GM19455 (cell line): ENCODE data around the gene TMC5.

ENCODE experiments used
- ATAC-seq: cut with Tn5 transposase; IDR thresholded peaks from one replicate; pipeline ENCODE4 v1.9.1; 2021; ENCODE audit not compliant: unreplicated experiment

The TMC5 gene

DNA sequence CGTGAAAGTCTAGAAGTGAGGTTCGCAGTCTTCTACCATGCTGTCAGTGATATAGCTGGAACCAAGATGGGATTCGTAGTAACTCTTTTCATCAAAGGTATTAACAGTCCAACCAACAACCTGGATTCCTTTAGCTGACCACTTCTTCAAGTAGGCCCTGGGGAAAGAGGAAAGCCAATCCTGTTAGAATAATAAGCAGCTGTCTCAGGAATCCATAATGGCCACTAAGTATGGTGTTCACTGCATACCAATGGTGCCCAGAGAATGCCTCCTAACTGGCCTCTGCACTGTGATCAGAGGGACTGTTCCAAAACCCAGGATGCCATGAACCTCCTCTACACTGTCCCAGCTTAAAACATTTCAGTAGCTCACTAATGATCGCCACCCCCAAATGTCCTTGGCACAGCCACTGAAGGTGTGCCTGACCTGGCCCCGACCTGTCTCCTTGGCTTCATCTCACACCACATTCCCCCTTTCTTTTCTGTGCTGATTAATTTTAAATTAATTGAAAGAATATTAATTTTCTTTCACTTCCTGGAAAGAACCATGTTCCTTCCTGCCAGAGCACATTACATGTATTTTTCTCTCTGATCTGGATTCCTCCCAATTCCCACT is 85.9 kb downstream of the TMC5 start:
- ATAC-seq: no peak

DNA sequence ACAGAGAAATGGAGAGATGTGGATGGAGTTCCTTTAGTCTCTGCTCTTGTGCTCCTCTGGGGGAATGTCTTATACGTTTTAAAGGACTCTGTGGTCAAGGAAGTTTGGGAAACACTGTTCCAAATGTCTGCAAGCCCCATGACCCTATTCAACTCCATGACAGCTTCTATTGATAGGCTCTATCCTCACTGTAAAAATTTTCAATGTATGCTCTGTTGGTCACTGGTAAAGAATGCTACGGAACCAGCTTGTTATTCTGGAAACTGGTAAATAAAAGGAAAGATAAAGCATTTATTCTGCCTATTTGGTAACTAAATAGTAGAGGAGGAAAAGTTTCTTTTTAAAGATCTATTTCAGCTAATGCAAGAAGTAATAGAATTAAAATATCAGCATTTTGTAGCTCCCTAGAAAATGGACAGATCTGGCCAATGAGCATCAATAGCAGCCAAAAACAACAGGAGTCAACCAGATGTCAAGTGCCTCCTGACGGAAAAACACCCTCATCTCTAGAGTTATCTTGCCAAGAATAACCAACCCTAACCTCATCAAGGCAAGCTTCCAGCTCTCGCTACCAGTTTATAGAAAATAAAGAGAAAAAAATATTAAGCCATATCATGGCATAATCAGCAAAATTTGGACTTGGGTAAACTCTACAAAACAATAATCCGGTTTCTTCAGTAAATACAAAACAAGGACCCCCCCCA is 88.1 kb downstream of the TMC5 start:
- ATAC-seq: no peak

GRCh38 chr16:19506965-19507364 is 89.3 kb downstream of the TMC5 start:
- ATAC-seq: no peak

DNA sequence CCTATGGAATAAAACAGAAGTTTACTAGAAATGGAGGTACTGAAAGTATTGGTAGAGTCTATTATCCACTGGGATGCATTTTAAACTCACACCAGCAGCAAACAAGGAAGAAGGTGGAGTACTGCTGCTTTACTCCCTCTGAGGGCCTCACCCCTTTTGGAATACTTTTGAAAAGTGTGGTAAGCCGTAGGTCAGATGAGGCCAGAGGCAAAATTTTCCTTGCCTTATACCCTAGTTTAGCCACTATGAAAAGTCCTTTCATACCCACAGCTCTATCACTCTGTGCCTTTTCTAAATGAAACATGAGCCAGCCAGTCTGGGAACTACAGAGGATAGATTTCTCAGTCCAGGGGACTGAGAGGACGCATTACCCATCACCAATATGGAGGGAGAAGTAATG is 90.2 kb downstream of the TMC5 start:
- ATAC-seq: no peak

DNA sequence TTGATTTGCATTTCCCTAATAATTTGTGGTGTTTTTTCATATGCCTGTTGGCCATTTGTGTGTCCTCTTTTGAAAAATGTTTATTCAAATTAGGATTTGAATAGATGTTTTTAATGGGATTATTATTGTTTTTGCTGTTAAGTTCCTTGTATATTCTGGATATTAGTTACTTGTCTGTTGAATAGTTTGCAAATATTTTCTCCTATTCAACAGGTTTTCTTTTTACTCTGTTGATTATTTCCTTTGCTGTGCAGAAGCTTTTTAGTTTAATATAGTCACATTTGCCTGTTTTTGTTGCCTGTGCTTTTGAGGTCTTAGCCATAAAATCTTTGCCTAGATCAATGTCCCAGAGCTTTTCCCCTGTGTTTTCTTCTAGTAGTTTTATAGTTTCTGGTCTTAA is 94.6 kb downstream of the TMC5 start:
- no peak for ATAC-seq

DNA sequence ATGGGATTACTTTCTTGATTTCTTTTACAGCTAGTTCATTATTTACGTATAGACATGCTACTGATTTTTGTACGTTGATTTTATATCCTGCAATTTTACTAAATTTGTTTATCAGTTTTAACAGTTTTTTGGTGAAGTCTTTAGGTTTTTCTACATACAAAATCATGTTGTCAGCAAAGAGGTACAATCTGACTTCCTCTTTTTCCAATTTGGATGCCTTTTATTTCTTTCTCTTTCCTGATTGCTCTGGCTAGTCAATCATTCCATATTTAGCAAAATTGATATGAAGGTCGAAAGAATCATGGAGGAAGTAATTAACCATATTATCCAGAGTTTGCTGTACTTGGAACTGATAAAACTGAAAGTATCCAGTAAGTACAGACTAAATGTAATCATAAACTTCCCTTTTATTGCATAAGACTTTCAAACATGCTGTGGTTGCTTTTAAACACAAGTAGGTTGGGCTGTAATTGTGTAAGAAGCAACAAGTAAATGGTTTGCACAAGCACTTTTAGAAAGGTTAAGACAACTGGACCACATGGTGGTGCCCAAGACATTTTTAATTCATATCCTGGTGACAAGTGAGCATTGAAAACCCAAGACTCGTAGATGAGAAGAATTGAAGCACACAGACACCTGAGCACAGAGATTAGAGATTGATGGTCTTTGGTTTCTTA is 95.8 kb downstream of the TMC5 start:
- ATAC-seq: no peak

- no peak for ATAC-seq
Measured at GRCh38 chr16:19515757-19516156, 98.1 kb downstream of the TMC5 start.

DNA sequence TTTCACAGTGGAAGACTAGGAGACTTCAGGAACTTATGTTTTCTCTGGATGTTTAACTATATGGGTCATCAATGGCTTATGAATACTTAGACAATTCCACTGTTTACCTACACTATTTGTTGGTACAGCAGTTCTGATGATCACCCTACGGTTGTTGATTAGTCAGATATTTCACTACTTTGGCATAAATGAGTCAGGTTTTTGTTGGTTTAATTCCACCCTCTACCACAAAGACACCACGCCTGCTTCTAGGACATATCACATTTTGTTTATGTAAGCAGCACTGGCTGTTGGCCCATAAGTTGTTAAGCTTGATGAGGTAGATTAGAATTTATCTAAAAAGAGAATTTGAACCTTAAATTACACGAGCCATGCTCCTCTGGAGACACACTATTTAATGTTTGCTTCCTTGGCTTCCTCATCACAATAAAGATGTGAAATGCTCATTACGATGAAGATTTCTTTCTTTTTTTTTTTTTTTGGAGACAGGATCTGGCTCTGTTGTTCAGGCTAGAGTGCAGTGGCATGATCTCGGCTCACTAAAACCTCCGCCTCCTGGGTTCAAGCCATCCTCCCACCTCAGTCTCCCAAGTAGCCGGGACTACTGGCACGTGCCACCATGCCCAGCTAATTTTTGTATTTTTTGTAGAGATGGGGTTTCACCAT is 99.9 kb downstream of the TMC5 start:
- ATAC-seq: no peak

DNA sequence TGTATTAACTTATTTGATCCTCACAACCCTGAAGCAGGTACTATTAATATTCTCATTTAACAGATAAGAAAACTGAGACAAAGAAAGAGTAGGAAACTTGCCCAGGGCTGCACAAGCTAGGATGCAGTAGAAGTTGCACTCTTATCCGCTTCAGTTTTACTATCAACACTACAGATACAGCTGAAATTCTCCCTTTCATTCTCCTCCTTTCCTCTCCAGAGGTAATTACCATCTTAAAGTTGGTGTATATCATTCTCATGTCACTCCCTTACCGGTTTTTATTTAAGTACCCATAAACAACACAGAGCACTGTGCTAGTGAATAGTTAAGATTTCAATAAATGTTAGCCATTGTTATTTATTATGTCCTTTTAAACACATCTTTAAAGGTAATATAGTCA is 100.7 kb downstream of the TMC5 start:
- ATAC-seq: no peak

GRCh38 chr16:19520861-19521331 is 103.2 kb downstream of the TMC5 start:
- ATAC-seq: no peak

DNA sequence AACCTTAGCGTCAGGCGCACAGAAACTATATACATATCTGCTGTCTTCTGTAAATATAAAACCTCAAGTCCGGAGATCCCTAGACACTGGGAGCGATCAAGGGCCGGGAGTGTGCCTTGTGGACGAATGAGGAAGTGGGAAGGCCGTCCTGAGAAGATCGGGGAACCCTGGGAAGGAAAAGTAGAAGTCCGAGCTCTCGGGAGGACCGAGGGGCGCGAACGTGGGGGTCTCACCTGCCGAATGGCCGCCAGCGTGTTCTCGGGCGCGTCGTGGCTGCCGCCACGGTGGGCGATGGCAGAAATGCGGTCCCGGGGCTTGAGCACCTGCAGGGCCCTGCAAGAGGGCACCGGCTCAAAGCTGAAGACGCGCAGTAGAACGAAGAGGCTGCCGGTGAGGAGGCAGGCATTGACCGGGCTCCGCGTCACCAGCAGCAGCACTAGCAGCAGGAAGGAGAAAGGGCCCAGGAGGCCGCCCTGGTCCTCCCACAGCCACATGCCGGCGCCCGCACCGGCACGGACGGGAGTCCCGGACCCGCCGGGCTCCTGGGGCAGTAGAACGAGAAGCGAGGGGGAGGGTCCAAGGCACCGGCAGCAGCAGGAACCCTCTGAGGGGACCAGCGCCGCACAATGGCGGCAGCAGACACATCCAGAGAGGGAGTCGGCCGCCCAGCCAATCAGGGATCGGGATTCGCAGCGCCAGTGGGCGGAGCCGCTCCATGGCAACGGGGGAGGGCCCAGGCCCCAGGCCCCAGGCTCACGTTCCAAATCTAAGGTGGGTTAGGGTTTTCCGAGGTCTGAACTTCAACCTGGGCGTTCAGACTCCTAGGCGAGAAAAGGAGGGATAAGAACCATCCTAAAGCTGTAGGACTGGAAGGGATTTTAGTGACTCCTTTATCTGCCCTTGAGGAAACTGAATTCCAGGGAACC is 104.1 kb downstream of the TMC5 start, which contains the start of gene GDE1:
TSS of gene GDE1 (minus strand) at position 628 of the 926 bp plus-strand sequence. CDS start at position 494, 134 bp downstream.
- ATAC-seq: peak; percentile 74

GRCh38 chr16:19522397-19522732 is 104.7 kb downstream of the TMC5 start:
- no peak for ATAC-seq

- no peak for ATAC-seq
Measured at GRCh38 chr16:19522760-19523159, 105.1 kb downstream of the TMC5 start.

DNA sequence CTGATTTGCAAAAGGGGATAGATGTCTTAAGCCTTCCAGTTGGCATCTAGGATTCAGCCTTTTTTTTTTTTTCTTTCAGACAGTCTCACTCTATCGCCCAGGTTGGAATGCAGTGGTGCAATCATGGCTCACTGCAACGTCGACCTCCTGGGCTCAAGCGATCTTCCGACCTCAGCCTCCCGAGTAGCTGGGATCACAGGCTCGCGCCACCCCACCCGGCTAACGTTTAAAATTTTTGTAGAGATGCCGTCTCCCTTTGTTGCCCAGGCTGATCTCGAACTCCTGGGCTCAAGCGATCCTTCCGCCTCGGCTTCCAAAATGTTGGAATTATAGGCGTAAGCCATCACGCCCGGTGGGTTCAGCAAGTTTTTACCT is 105.5 kb downstream of the TMC5 start:
- ATAC-seq: no peak

GRCh38 chr16:19523559-19524355 is 106.1 kb downstream of the TMC5 start, which contains the start of gene CCP110:
TSS of gene CCP110 (plus strand) at chr16:19523942. CDS start at chr16:19527882, 3,940 bp downstream.
- ATAC-seq: peak; percentile 58

GRCh38 chr16:19524356-19524615 is 106.6 kb downstream of the TMC5 start:
- no peak for ATAC-seq

DNA sequence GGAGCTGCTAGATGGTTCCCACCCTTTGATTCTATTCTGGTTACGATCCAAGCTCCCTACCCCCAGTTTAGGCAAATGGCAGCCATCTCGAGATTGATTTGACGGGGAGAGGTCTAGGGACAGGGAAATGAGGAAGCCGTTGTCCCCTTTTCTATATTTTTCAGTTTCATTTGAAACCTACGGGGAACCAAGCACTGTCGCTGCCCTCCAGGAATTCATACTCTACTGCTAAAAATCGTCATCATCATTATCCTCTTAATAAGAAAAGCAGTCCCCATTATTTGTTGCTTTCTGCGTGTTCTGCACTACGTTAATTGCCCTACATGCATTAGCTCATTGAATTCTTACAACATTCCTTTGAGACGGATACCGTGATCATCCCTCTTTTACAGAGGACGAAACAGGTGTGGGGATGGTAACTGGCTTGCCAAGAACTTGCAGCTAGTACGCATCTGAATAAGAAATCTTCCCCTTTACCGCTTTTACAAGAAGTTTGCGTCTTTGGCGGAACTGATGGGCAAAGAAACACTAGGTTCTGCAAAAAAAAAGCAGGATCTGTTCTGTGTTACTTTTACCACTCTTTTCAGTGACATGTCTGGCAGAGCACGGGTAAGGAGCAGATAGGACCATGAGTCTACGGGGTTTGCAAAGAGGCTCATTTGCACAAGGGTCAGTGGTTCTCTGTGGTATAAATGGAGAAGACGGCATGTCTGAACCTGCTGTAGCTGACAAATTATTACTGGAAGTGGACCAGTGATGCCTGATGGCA is 107.1 kb downstream of the TMC5 start:
- ATAC-seq: no peak

- ATAC-seq: no peak
Measured at GRCh38 chr16:19525385-19525723, 107.7 kb downstream of the TMC5 start.

GRCh38 chr16:19527161-19527560 is 109.5 kb downstream of the TMC5 start:
- ATAC-seq: no peak
